Head of caudate nucleus (tissue), 42 donors: ENCODE measurements around the gene OR10Z1.

Experiments used
- DNase-seq, 42 donors: peaks; one replicate each; pipeline versions ENCODE4 v3.0.0 to v3.0.0-alpha.2; 2020 to 2021; ENCODE audit warnings: mixed read lengths in 7 of 42
- intact Hi-C: fragments of 100-400 bp; cut with DNase I; formaldehyde crosslinking; loops from one replicate; pipeline ENCODE4 v1.15.0; 2022

Gene OR10Z1, protein sequence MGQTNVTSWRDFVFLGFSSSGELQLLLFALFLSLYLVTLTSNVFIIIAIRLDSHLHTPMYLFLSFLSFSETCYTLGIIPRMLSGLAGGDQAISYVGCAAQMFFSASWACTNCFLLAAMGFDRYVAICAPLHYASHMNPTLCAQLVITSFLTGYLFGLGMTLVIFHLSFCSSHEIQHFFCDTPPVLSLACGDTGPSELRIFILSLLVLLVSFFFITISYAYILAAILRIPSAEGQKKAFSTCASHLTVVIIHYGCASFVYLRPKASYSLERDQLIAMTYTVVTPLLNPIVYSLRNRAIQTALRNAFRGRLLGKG

DNA sequence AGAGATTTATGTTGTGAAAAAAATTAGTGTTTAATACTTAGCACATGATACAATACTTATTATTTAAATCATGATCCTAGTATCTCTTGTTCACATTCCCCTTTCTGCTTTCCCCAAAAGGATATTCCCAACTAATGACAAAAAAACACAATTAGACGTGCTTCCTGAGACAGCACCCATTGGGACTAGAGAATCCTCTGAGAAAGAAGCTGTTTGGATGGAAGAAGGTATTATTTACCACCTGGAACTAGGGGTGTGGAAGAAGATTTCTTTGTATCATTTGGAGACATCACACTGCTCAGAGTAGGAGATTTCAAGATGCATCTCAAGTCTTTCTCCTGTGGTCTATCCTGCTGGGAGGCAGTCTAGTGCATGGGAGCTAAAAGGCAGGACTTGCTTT is at the start of gene OR10Z1:
Gene OR10Z1, plus strand, starts transcription at position 301 of the 400 bp plus-strand sequence. CDS start 1,171 bp downstream, outside the sequence.
- intact Hi-C loops, result no loop called here

DNA sequence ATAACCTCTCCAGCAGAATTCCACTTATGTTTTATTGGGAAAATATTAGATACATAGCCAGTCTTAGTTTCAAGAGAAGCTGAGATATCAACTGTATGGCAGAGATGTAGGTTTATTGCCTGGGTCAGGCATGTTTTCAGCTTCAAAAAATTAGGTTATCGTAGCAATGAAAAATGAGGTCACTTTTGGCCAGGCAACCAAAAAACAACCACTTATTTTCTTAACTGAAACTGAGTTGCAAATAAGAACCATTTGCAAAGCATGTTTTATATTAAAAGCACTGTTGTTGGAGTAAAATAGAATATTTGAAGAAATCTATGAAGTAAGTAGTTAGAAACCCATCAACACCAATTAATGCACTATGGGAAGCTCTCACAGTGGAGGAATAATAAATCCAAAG is 45.4 kb upstream of the OR10Z1 start:
- no peak for DNase-seq
- intact Hi-C loops, result no loop called here

More for the DNA sequence above, at the start of gene OR10Z1:
- no peak for DNase-seq

DNA sequence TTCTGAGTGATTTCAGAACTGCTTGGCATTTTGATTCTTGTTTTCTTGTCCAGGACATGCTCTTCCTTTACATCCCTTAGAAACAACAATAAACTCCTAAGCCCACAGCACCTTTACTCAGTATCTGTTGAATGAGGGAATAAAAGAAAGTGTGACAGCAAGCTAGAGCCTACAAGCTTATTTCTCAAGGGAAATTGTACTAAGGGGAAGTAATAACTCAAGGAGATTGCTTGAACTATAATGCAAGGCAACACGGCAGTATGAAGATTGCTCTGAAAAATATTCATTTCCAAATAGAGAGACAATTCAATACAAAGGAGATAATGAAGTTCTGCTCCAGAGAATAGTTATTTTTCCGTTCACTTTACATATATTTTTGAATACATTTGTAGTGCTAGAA is 41.2 kb upstream of the OR10Z1 start:
- DNase-seq, result no peak
- intact Hi-C loops, result no loop called here

DNA sequence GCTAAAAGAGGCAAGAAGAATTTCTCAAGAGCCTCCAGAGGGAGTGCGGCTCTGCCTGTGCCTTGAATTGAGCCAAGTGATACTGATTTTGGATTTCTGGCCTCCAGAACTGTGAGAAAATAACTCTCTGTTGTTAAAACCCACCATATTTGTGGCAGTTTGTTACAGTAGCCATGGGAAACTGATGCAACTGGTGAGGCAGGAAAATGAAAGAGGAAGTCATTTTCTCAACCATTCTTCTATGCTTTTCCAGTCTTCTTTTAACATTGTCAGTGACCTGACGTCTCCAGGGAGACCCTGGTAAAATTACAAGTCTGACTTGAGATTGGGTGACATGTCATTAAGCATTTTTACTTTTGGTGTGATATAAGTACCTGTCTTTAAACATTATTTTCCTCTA is 40.5 kb upstream of the OR10Z1 start:
- no peak for DNase-seq
- intact Hi-C loops, result no loop called here

DNA sequence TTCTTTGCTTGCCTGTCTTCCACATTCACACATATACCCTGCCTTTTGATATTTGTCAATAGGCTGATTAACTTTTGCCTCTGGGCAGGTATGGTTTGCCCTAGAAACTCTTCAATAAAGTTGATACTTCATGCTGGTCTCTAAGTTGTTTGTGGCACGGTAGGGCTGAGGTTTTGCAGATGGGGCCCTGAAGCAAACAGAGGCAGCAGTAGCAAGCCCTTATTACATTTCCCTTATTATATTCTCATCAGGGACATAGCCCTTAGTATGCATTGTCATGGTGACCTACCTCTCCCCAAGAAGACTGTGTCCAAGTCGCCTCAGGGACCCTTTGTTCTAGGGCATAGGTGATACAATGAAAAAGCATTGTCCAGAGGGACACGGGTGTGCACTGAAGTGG is 34.6 kb upstream of the OR10Z1 start, which contains the start of gene OR6P1:
Gene OR6P1, minus strand, starts transcription at position 101 of the 400 bp plus-strand sequence. CDS start 6,976 bp downstream, outside the sequence.
- intact Hi-C loops, result no loop called here
- DNase-seq, result no peak

DNA sequence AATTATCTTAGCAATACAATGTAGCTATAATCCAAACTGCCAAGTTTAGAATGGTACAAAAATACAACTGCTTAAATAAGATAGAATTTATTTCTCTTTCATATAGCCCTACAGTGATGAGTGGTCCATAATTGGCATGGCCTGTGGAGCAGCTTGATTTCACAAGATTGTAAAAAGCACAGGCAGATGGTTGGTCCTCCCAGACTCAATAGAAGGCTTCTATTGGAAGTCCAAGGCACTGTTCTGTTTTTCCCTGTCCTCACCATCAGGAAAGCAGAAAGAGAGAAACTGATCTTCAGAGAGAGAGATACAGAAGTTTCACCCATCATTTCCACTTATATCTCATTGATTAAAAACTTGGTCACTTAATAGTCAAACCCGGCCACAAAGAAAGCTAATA is 32.8 kb upstream of the OR10Z1 start:
- intact Hi-C loops, result no loop called here
- no peak for DNase-seq

DNA sequence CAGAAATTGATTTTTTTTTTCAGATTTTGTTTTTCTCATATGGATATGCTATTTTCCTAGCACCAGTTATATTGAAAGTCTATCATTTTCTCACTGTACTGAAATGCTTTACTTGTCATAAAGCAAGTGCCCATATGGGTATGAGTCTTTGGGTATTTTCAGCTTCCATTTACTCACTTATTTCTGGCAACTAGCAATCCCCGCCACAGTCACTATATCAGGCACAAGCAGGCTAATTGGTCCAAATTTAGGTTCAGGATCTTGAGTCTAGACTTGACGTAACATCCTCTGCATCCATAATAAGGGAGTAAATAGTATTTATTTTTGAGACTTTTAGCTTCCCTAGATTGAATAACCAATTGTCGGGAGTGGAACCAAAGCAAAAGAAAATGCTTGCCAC is 27.5 kb upstream of the OR10Z1 start:
- DNase-seq, result no peak
- intact Hi-C loops, result no loop called here

DNA sequence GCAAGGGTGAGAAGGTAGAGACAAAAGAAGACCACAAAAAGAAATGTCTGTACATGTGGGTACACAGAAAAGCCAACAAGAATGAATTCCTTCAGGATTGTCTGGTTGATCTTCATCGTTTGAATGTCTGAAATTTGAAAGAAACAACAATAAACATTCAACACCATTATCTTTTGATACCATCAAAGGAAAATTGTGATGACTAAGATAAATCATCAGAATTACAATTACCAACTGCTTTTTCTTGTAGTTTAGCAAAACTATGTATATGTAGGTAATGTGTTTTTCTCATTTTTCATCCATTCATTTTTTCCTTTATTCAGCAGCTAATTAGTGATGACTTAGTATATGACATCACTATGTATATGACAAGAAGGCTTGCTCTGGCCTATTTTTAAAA is 25.3 kb upstream of the OR10Z1 start, which contains the start of gene OR10X1:
Gene OR10X1, minus strand, starts transcription at position 167 of the 400 bp plus-strand sequence. Its CDS starts 0 bp downstream, at position 167.
- DNase-seq, result no peak
- intact Hi-C loops, result no loop called here

DNA sequence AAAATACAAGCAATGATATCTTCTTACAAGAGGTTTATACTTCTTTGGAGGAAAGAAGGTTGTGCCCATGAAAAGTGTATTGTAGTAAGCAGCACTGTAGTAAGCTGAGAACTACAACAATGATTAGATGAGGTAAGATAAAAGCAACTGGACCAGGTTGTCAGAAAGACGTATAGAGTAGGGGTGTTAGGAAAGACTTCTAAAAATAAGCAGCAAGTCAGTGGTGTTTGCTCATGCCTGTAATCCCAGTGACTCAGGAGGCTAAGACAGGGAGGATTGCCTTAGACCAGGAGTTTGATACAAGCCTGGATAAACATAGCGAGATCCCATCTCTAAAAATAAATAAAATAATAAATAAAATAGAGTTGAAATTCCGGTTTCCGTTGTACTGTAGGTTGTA is 21.1 kb upstream of the OR10Z1 start:
- no peak for DNase-seq

DNA sequence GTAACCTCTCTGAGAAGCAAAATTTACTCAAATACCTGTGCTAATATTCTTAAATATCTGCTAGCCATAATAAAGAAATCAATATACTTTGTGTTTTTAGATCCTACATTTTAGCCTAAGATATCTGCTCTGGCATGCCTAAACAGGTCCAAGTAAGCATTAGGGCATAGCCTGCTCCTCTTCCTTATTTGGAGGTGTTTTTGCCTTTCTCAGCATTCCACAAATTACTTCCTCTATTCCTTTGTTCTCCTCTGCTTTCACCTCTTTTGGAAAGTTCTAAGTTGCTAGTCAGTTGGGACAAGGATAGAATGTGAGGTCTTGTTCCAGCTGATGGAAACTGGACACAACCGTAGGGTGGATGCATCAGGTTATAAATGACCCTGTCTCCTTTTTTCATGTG is 18.1 kb upstream of the OR10Z1 start:
- no peak for DNase-seq
- intact Hi-C loops, result no loop called here

More for the DNA sequence above, 21.1 kb upstream of the OR10Z1 start:
- intact Hi-C loops, result no loop called here

DNA sequence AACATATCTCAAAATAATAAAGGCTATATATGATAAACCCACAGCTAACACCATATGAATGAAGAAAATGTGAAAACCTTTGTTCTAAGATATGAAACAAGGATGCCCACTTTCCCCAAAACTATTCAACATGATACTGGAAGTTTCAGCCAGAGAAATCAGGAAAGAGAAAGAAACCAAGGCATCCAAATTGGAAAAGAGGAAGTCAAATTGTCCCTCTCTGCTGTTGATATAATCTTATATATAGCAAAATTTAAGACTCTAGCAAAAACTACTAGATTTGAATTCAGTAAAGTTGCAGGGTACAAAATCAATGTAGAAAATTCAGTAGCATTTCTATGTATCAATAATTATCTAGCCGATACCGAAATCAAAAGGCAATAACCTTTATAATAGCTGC is 4.3 kb upstream of the OR10Z1 start:
- no peak for DNase-seq
- intact Hi-C loops, result no loop called here

DNA sequence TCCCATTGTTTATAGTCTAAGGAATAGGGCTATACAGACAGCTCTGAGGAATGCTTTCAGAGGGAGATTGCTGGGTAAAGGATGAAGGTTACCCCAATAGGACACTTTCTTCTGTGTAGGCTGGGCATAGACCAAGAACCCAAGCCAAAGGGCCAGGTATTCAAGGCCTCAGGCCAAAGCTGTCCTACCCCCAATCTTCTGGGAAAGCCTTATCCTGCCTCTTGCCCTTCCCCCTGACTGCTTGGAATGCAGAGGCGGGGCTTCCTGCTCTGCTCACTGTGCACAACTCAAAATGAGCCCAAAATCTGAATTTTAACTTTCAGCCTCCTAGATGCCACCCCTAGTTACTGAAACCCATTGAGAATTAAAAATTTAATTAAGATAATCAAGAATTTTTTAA is 2.2 kb downstream of the OR10Z1 start:
- DNase-seq, result no peak
- intact Hi-C loops, result no loop called here

DNA sequence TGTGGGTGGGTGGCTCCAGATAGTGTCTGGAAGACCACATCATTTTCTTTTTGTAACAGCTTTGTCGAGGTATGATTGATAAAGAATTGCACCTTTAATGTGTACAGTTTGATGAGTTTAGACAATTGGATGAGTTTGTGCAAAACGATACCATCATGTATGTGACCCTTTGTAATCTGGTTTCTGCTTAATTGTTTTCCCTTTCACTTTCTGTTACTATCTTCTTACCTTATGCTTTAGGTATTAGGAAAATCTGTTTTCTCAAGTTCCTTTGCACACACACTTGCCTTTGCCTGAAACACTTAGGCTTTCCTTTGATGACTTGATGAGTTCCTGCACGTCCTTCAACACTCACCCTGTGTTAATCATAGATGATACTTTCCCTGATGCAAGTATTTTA is 6.8 kb downstream of the OR10Z1 start:
- no peak for DNase-seq
- intact Hi-C loops, result no loop called here

DNA sequence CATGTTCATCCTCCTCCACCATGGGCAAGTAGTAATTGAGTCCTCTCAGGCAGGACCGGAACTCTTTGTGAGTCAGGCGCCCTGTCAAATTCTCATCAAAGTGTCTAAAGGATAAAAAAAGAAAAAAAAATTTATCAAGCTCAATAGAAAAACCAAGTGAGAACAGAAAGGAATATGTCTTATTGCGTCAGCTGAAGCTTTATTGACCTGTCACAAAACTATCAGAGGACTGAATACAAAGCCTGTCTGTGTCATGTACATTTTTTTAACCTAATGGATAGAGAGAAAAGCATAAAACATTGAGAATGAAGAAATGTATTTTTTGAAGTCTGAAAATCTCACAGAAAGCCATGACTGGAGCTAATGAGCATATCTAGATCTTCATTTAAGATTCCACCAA is 8.7 kb downstream of the OR10Z1 start:
- no peak for DNase-seq
- intact Hi-C loops, result no loop called here

DNA sequence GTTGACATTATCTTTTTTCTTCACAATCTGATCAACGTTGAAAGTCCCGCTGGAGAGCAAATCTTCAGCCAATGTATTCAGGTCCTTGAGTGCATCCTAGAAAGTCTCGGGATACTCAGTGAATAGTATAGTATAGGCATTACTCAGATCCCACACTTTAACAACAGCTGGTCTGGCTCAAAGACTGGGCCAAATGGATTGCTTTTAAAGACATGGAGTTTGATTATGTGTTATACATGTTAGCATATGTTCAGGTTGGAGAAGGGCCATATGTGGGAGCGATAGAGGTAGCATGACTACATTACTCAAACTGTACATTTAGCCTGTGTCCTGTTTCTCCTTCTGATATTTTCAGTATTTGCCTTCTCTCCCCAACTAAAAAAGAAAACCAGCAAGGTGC is 33.1 kb downstream of the OR10Z1 start:
- intact Hi-C loops, result no loop called here
- no peak for DNase-seq

DNA sequence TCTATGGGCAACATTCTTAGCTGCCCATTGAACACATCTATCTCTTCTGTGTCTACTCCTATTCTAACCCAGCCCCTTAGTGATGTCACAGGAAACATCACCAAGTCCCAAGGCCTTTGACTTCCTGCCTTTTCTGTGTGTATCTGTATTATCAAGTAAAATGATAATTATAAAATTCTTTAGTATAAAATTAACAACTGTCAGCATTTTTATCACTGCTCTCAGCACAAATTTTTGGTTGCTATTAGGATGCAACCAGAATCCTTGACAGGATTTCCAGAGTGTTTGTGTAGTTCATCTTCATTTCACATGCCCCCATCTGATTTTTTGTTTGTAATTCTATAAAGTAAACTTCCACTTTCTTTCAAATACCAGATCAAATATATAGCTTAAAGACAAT is 33.8 kb downstream of the OR10Z1 start:
- intact Hi-C loops, result no loop called here
- DNase-seq, result no peak

DNA sequence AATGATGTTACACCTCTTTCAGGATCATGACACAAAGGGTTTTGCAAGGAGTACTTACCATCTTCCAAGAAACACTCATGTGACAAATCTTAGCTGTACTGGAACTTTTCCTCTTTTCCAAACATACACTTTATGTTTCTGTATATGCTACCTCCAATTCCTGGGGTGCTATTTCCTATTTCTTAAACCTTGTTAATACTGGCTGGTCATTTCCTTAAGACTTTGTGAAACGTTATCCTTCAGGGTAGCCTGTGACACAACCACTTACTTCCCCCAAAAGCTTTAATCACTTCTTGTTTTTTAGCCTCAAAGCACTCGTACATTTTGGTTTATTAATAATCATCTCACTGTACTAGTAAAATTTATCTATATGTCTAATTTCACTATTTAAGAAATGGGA is 39.4 kb downstream of the OR10Z1 start:
- DNase-seq, result no peak
- intact Hi-C loops, result no loop called here

DNA sequence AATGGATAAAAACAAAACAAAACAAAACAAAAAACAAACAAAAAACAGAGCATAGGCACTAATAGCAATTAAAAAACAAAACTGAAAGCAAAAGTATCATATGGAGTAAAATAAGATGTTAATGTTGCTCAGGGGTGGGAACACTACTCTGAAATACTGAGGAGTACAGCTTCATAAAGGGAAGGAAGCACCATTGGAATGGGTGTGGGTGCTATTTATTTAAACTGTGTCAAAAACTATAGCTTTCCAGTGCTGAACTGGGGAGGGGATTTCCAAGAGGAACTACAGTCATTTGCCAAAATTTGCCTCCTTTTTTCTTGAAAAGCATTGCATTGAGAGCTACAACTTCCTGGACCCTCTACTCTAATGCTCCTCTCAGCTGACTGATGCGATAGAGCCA is 41.4 kb downstream of the OR10Z1 start:
- intact Hi-C loops, result no loop called here
- no peak for DNase-seq

DNA sequence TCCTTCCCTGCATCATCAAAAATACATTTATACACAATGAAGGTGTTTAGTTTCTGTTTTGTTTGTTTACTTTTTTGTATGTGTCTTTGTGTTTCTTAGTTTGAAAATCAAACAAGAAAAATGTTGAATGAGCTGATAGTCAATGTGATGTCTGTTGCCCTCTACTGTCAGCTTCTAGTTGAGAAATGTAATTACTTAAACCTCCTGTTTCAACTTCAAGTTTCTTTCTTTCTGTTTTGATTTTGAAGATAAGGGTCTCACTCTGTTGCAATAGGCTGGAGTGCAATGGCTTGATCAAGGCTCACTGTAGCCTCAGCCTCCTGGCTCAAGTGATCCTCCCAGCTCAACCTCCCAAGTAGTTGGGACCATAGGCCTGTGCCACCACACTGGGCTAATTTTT is 44.0 kb downstream of the OR10Z1 start:
- intact Hi-C loops, result no loop called here
- no peak for DNase-seq

DNA sequence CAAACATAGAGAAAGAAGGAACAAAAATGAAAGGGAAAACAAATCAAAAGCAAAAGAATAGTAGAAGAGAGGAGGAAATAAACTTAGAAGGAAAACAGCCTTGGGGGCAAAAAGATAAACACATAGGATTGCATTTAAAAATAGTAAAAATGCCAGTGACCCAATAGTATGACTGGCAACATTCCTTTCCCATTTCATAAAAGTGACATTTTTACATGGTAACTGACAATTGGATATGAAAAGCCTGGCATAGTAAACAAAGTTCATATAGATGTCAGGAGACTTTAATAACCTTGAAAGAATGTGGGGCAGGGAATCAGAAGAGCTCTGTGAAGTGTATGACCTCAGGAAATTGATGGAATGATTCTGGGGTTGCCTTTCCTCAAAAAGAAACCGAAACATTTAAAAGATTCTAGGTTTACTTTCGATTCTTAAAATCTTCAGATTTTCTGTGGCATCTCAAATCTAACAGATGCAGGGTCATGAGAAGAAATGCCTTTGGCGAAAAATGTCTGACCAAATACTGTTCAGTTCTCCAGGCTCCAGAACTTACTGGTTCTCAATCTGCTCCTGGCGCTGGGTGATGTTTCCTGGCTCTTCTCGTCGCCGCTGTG is 47.8 kb downstream of the OR10Z1 start:
- intact Hi-C loops, result no loop called here

DNA sequence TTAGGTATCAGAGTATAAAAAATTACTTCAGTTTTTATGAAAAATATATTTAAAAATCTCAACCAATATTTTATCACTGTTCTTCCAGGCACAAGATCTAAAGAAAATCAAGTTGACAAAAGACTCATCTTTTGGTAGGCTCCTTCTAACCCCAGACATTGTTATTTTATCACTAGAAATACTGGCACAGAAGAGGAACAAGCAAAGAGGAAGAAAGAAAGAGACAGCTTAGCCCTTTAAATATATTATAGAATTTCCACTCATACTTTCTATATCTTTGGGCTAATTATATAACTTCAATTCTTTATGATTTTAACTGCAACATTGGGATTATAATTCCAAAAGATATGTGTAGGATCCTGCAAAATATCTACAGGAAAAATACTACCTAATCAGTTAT is 49.0 kb downstream of the OR10Z1 start:
- no peak for DNase-seq
- intact Hi-C loops, result no loop called here

More for the DNA sequence above, 47.8 kb downstream of the OR10Z1 start:
- DNase-seq, result no peak
